SW480 (cell line): ENCODE data around the gene LGALS1.

Source experiments
- DNase-seq: peaks from one replicate; pipeline ENCODE4 v3.0.0-alpha.2; 2016; ENCODE audit warnings: low spot score

Gene LGALS1

GRCh38 chr22:37674951-37675929 is at the start of gene LGALS1:
Gene LGALS1 (plus strand): TSS chr22:37675636. CDS start chr22:37675703, 67 bp downstream.
- DNase-seq = peak; percentile 89

- no peak for DNase-seq
Measured at GRCh38 chr22:37625737-37626136, 49.7 kb upstream of the LGALS1 start.

GRCh38 chr22:37626144-37626543 is 49.3 kb upstream of the LGALS1 start:
- no peak for DNase-seq

- no peak for DNase-seq
Measured at GRCh38 chr22:37626556-37627075, 48.8 kb upstream of the LGALS1 start.

GRCh38 chr22:37627121-37627520 is 48.3 kb upstream of the LGALS1 start:
- no peak for DNase-seq

- no peak for DNase-seq
Measured at GRCh38 chr22:37627545-37627944, 47.9 kb upstream of the LGALS1 start.

- no peak for DNase-seq
Measured at GRCh38 chr22:37628830-37629229, 46.6 kb upstream of the LGALS1 start.

- DNase-seq = no peak
Measured at GRCh38 chr22:37629928-37630327, 45.5 kb upstream of the LGALS1 start.

- no peak for DNase-seq
Measured at GRCh38 chr22:37630839-37631435, 44.5 kb upstream of the LGALS1 start.

GRCh38 chr22:37631448-37632173 is 43.8 kb upstream of the LGALS1 start:
- DNase-seq = no peak

- DNase-seq = no peak
Measured at GRCh38 chr22:37632174-37633088, 43.0 kb upstream of the LGALS1 start.

GRCh38 chr22:37633089-37633624 is 42.3 kb upstream of the LGALS1 start:
- DNase-seq = no peak

- peak; percentile 38 for DNase-seq
Measured at GRCh38 chr22:37633625-37634416, 41.6 kb upstream of the LGALS1 start.

- DNase-seq = no peak
Measured at GRCh38 chr22:37634417-37634924, 41.0 kb upstream of the LGALS1 start.

GRCh38 chr22:37635157-37635556 is 40.3 kb upstream of the LGALS1 start:
- no peak for DNase-seq

GRCh38 chr22:37636186-37636948 is 39.1 kb upstream of the LGALS1 start:
- DNase-seq = peak; percentile 28

GRCh38 chr22:37636949-37637273 is 38.5 kb upstream of the LGALS1 start:
- DNase-seq = no peak

GRCh38 chr22:37638391-37639069 is 36.9 kb upstream of the LGALS1 start:
- peak; percentile 75 for DNase-seq
